ENCODE results near the gene POC1B.

POC1B gene

GRCh38 chr12:89574736-89575208 lies 48.9 kb upstream of the POC1B start:
- TF ChIP-seq CSRNP3 (CRISPR knock-in tag; IDR thresholded peaks at IDR 0.05), result no peak
- ATAC-seq, result peak; percentile 76

GRCh38 chr12:89573051-89573810 lies 47.4 kb upstream of the POC1B start:
- TF ChIP-seq ZNF8 (CRISPR knock-in tag; IDR thresholded peaks at IDR 0.05) (no peak), CSRNP3 (CRISPR knock-in tag; IDR thresholded peaks at IDR 0.05) (no peak), BACH2 (CRISPR knock-in tag; IDR thresholded peaks at IDR 0.05; ENCODE audit: borderline replicate concordance) (no peak), ARNTL (CRISPR knock-in tag; IDR thresholded peaks at IDR 0.05; ENCODE audit: borderline replicate concordance, low read depth) (no peak), PATZ1 (CRISPR knock-in tag; IDR thresholded peaks at IDR 0.05; ENCODE audit: borderline replicate concordance) (no peak), RARB (CRISPR knock-in tag; IDR thresholded peaks at IDR 0.05) (no peak), TCF4 (CRISPR knock-in tag; IDR thresholded peaks at IDR 0.05; ENCODE audit: borderline replicate concordance) (no peak), SNAI2 (CRISPR knock-in tag; IDR thresholded peaks at IDR 0.05) (no peak), ZC3H10 (CRISPR knock-in tag; IDR thresholded peaks at IDR 0.05) (no peak), ZNF70 (CRISPR knock-in tag; IDR thresholded peaks at IDR 0.05) (no peak), TSHZ2 (CRISPR knock-in tag; IDR thresholded peaks at IDR 0.05) (no peak), ESRRG (CRISPR knock-in tag; IDR thresholded peaks at IDR 0.05) (no peak), CREB5 (CRISPR knock-in tag; IDR thresholded peaks at IDR 0.05; ENCODE audit: low read depth) (no peak), TOX (CRISPR knock-in tag; IDR thresholded peaks at IDR 0.05; ENCODE audit: borderline replicate concordance) (no peak)
- no peak for ATAC-seq

GRCh38 chr12:89571491-89572195 lies 45.8 kb upstream of the POC1B start:
- no peak for ATAC-seq
- TF ChIP-seq TCF4 (CRISPR knock-in tag; IDR thresholded peaks at IDR 0.05; ENCODE audit: borderline replicate concordance), result no peak
- no peak for TF ChIP-seq PPARA (CRISPR knock-in tag; IDR thresholded peaks at IDR 0.05; ENCODE audit: borderline replicate concordance)
- TF ChIP-seq TOX (CRISPR knock-in tag; IDR thresholded peaks at IDR 0.05; ENCODE audit: borderline replicate concordance), result no peak
- TF ChIP-seq GLIS3 (CRISPR knock-in tag; IDR thresholded peaks at IDR 0.05), result no peak
- TF ChIP-seq ZC3H10 (CRISPR knock-in tag; IDR thresholded peaks at IDR 0.05), result no peak
- no peak for TF ChIP-seq RARB (CRISPR knock-in tag; IDR thresholded peaks at IDR 0.05)
- TF ChIP-seq TSHZ2 (CRISPR knock-in tag; IDR thresholded peaks at IDR 0.05), result no peak
- no peak for TF ChIP-seq ZFP3 (CRISPR knock-in tag; IDR thresholded peaks at IDR 0.05)
- no peak for TF ChIP-seq CSDC2 (CRISPR knock-in tag; IDR thresholded peaks at IDR 0.05)
- TF ChIP-seq ZNF565 (CRISPR knock-in tag; conservative IDR thresholded peaks at IDR 0.05; ENCODE audit: low read depth), result no peak
- no peak for TF ChIP-seq ARNTL (CRISPR knock-in tag; IDR thresholded peaks at IDR 0.05; ENCODE audit: borderline replicate concordance, low read depth)
- TF ChIP-seq CREB5 (CRISPR knock-in tag; IDR thresholded peaks at IDR 0.05; ENCODE audit: low read depth), result no peak
- TF ChIP-seq POU6F1 (CRISPR knock-in tag; IDR thresholded peaks at IDR 0.05; ENCODE audit: borderline replicate concordance, low read depth), result no peak

Data from SK-N-SH treated with all-trans-retinoic acid at 6 μM for 48 hours (cell line).